ENCODE data around the gene REXO1.

DNA sequence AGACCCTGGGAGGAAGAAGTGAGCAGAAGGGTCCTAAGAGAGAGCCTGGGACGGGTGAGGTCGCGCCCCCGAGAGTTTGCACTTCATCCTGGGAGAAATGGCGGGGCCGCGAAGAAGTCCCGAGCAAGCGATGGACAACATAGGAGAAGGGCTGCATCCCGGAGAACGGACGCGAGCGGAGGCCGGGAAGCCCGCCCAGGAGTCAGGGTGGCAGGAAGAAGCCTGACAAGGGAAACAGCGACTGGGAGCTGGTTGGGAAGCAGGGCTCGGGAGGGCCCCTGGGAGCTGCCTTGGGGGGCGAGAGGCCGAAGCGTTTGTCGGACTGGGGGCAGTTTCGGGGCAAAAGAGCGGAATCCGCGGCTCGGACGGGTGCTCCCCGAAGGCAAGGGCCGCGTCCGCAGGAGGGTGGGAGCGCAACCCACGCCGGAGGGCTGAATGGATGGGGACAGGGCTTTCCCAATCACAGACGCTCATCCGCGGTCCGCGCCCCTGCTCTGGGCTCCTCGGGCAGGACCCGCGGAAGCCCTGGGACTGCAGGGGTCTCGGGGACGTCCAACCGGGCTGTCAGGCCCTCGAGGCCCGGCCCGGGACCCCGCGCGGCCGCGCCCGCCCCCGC is 36.5 kb upstream of the REXO1 start:
- TF ChIP-seq, protein P1, sequence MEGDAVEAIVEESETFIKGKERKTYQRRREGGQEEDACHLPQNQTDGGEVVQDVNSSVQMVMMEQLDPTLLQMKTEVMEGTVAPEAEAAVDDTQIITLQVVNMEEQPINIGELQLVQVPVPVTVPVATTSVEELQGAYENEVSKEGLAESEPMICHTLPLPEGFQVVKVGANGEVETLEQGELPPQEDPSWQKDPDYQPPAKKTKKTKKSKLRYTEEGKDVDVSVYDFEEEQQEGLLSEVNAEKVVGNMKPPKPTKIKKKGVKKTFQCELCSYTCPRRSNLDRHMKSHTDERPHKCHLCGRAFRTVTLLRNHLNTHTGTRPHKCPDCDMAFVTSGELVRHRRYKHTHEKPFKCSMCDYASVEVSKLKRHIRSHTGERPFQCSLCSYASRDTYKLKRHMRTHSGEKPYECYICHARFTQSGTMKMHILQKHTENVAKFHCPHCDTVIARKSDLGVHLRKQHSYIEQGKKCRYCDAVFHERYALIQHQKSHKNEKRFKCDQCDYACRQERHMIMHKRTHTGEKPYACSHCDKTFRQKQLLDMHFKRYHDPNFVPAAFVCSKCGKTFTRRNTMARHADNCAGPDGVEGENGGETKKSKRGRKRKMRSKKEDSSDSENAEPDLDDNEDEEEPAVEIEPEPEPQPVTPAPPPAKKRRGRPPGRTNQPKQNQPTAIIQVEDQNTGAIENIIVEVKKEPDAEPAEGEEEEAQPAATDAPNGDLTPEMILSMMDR (conservative IDR thresholded peaks at IDR 0.05; ENCODE audit: low read length) = no peak
- TF ChIP-seq EZH2phosphoT487 (IDR thresholded peaks at IDR 0.05; ENCODE audit: borderline replicate concordance) = no peak
